ENCODE measurements around the gene PPM1K. TPM values are rescaled to one million over a fixed set of nuclear protein-coding genes. Genes with fewer than 3 reads are reported as not detected.

The PPM1K gene
- total RNA-seq, 1 donor from 2014 or later = 18.1 TPM

- H3K4me1 Mint-ChIP-seq = peaks cover 4% of the 10 kb centered on the region
- H3K27ac Mint-ChIP-seq = no peak overlapping the region
- H3K36me3 Mint-ChIP-seq = no peaks in the 10 kb centered on the region
- no peaks in the 10 kb centered on the region for H3K9me3 Mint-ChIP-seq
- H3K27me3 Mint-ChIP-seq (ENCODE audit: low read depth) = no peaks in the 10 kb centered on the region
- no peak overlapping the region for H3K4me3 Mint-ChIP-seq
- TF ChIP-seq CTCF (IDR thresholded peaks at IDR 0.05; ENCODE audit: unreplicated experiment) = no peak
- no peak for DNase-seq (ENCODE audit: low spot score in 2 of 2, unreplicated experiment in 2 of 2)
These were observed 12.3 kb upstream of the PPM1K start for GRCh38 chr4:88296413-88297211.

- Mint-ChIP-seq H3K4me1 (peaks cover 4% of the 10 kb centered on the region), H3K27ac (no peak overlapping the region), H3K9me3 (no peaks in the 10 kb centered on the region), H3K36me3 (no peaks in the 10 kb centered on the region), H3K4me3 (no peak overlapping the region), H3K27me3 (ENCODE audit: low read depth) (no peaks in the 10 kb centered on the region)
- no peak for TF ChIP-seq CTCF (IDR thresholded peaks at IDR 0.05; ENCODE audit: unreplicated experiment)
- DNase-seq (ENCODE audit: low spot score in 2 of 2, unreplicated experiment in 2 of 2) = no peak
These were observed 11.3 kb upstream of the PPM1K start for GRCh38 chr4:88295656-88296055.

GRCh38 chr4:88291003-88291402, 6.6 kb upstream of the PPM1K start:
- Mint-ChIP-seq H3K36me3 (no peaks in the 10 kb centered on the region), H3K4me1 (no peaks in the 10 kb centered on the region), H3K27ac (no peak overlapping the region), H3K4me3 (no peak overlapping the region), H3K9me3 (no peaks in the 10 kb centered on the region), H3K27me3 (ENCODE audit: low read depth) (no peaks in the 10 kb centered on the region)
- no peak for TF ChIP-seq CTCF (IDR thresholded peaks at IDR 0.05; ENCODE audit: unreplicated experiment)
- DNase-seq (ENCODE audit: low spot score in 2 of 2, unreplicated experiment in 2 of 2) = no peak

- Mint-ChIP-seq H3K4me1 (peaks cover 22% of the 10 kb centered on the region), H3K36me3 (no peaks in the 10 kb centered on the region), H3K27me3 (ENCODE audit: low read depth) (no peaks in the 10 kb centered on the region), H3K9me3 (no peaks in the 10 kb centered on the region), H3K4me3 (no peak overlapping the region), H3K27ac (no peak overlapping the region)
- no peak for DNase-seq (ENCODE audit: low spot score in 2 of 2, unreplicated experiment in 2 of 2)
- TF ChIP-seq CTCF (IDR thresholded peaks at IDR 0.05; ENCODE audit: unreplicated experiment) = no peak
These were observed 2.5 kb upstream of the PPM1K start for GRCh38 chr4:88286897-88287296.

- peak overlapping the region; percentile 93 for H3K4me3 Mint-ChIP-seq
- no peaks in the 10 kb centered on the region for H3K27me3 Mint-ChIP-seq (ENCODE audit: low read depth)
- no peak for TF ChIP-seq CTCF (IDR thresholded peaks at IDR 0.05; ENCODE audit: unreplicated experiment)
- no peaks in the 10 kb centered on the region for H3K9me3 Mint-ChIP-seq
- no peaks in the 10 kb centered on the region for H3K36me3 Mint-ChIP-seq
- H3K4me1 Mint-ChIP-seq = peaks cover 25% of the 10 kb centered on the region
- no peak for DNase-seq (ENCODE audit: low spot score in 2 of 2, unreplicated experiment in 2 of 2)
- peak overlapping the region; percentile 99 for H3K27ac Mint-ChIP-seq
These were observed 883 bp upstream of the PPM1K start for GRCh38 chr4:88285235-88285653.

All from mesothelial cell of epicardium (in vitro differentiated cells).